ENCODE results near the gene TBC1D20. TPM values are rescaled to one million over a fixed set of nuclear protein-coding genes. Genes with fewer than 3 reads are reported as not detected.
"Not testable (repeated sequence)": the region's sequence is repeated elsewhere in the genome, so short reads cannot be mapped to it uniquely, and the experiment has no call there.

Gene TBC1D20
- total and polyA plus RNA-seq, 5 donors = 13.6 to 26.5 (median 25.2) TPM

GRCh38 chr20:454951-455350 is 7.4 kb downstream of the TBC1D20 start:
- ATAC-seq (no peak), DNase-seq (no peak)
- H3K4me3 ChIP-seq (ENCODE audit: low read length) = no peak overlapping the region
- WGBS = 77% methylated on average over 3 of the region's 3 CpGs
- intact Hi-C loops (cut with DNase I) = no loop called here
- H3K27ac ChIP-seq (ENCODE audit: low read length) = no peak overlapping the region
- peaks cover 3% of the 10 kb centered on the region for H3K4me1 ChIP-seq (ENCODE audit: control insufficient read depth, insufficient read depth, low read length)
- no peaks in the 10 kb centered on the region for H3K9me3 ChIP-seq (ENCODE audit: control insufficient read depth, low read length)
- no peaks in the 10 kb centered on the region for H3K27me3 ChIP-seq (ENCODE audit: control insufficient read depth, insufficient read depth)

DNA sequence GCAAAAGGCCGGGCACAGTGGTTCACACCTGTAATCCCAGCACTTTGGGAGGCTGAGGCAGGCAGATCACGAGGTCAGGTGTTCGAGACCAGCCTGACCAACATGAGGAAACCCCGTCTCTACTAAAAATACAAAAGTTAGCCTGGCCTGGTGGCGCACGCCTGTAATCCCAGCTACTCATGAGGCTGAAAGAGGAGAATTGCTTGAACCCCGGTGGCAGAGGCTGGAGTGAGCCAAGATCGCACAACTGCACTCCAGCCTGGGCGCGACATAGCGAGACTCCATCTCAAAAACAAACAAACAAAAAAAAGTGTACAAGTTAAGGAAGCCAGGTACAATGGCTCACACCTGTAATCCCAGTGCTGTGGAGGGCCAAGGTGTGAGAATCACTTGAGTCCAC is 10.3 kb downstream of the TBC1D20 start:
- H3K4me3 ChIP-seq (ENCODE audit: low read length); H3K27me3 ChIP-seq (ENCODE audit: control insufficient read depth, insufficient read depth); H3K27ac ChIP-seq (ENCODE audit: low read length); H3K4me1 ChIP-seq (ENCODE audit: control insufficient read depth, insufficient read depth, low read length); H3K9me3 ChIP-seq (ENCODE audit: control insufficient read depth, low read length); ATAC-seq; intact Hi-C loops (cut with DNase I); DNase-seq: not testable (repeated sequence)
- WGBS = 89% methylated on average over 11 of the region's 11 CpGs

DNA sequence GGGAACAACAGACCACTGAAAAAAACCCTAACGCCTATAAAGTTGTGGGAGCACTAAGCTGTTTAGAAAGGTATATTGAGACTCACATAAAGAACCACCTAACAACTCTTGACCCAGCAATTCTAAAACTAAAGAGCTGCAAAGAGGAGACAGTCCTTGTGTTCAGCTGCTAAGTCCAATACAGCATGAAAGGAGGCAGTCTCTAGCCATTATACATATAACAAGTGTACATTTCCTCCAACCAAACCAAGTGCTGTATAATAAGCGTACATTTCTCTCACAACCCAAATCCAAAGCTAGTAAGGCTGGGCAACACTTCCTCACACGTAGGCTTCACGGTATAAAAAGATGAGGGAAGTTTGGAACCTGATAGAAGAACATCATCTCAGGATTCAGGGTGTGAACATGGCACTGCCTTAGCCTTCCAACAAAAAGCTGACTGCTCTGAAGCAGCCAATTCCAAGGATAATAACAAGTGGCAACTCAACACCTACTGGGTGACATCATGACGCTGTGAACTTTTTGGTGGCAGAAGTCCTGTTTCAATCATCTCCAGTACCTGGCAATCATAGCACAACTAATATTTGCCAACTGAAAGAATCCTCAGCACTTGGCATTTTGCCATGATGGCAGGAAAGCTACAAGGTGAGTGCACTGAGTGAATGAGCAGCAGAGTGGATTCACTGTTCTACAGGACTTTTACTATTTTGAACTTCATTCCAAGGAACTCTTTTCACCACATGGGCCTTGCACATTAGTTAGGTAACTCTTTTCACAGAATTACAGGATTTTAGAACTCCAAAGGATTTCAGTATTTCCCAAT is 16.6 kb downstream of the TBC1D20 start:
- ATAC-seq = peak in 1 of 2 donors; percentile 66
- DNase-seq = no peak
- WGBS = 60% methylated on average over 5 of the region's 5 CpGs
- H3K4me3 ChIP-seq (ENCODE audit: low read length) = no peak overlapping the region
- H3K27ac ChIP-seq (ENCODE audit: low read length) = peak overlapping the region; percentile 21
- no peaks in the 10 kb centered on the region for H3K27me3 ChIP-seq (ENCODE audit: control insufficient read depth, insufficient read depth)
- H3K4me1 ChIP-seq (ENCODE audit: control insufficient read depth, insufficient read depth, low read length) = peaks cover 12% of the 10 kb centered on the region
- intact Hi-C loops (cut with DNase I) = no loop called here
- no peaks in the 10 kb centered on the region for H3K9me3 ChIP-seq (ENCODE audit: control insufficient read depth, low read length)

GRCh38 chr20:444862-445426 is 17.4 kb downstream of the TBC1D20 start:
- intact Hi-C loops (cut with DNase I) = no loop called here
- Histone ChIP-seq H3K9me3 (ENCODE audit: control insufficient read depth, low read length) (no peaks in the 10 kb centered on the region), H3K4me1 (ENCODE audit: control insufficient read depth, insufficient read depth, low read length) (peaks cover 12% of the 10 kb centered on the region), H3K27ac (ENCODE audit: low read length) (peak overlapping the region; percentile 62), H3K27me3 (ENCODE audit: control insufficient read depth, insufficient read depth) (no peaks in the 10 kb centered on the region), H3K4me3 (ENCODE audit: low read length) (no peak overlapping the region)
- 49% methylated on average over 12 of the region's 12 CpGs for WGBS
- ATAC-seq = peak; percentile 39 to 69
- DNase-seq = no peak

DNA sequence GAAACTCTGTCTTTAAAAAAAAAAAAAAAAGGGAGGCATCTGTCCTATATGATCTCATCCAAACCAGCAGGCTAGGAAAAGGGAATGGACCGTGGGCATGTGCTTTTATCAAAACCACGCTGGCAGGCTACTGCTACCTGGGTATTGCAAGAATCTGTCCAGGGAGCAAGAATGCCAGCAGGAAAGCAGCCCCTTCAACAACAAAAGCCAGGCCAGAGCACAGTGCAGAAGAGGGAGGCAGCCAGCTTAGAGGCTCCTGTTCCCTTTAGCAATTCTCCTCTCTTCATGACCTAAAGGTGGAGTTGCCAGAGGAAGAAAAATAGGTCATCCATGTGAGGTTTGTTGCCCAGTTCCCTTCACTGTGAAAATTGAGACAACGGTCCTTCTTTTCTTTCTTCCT is 18.2 kb downstream of the TBC1D20 start:
- no peak for DNase-seq
- no peaks in the 10 kb centered on the region for H3K27me3 ChIP-seq (ENCODE audit: control insufficient read depth, insufficient read depth)
- peaks cover 12% of the 10 kb centered on the region for H3K4me1 ChIP-seq (ENCODE audit: control insufficient read depth, insufficient read depth, low read length)
- no peak overlapping the region for H3K4me3 ChIP-seq (ENCODE audit: low read length)
- 75% methylated on average over 3 of the region's 3 CpGs for WGBS
- no peak for ATAC-seq
- H3K27ac ChIP-seq (ENCODE audit: low read length) = no peak overlapping the region
- H3K9me3 ChIP-seq (ENCODE audit: control insufficient read depth, low read length) = no peaks in the 10 kb centered on the region
- intact Hi-C loops (cut with DNase I) = no loop called here

DNA sequence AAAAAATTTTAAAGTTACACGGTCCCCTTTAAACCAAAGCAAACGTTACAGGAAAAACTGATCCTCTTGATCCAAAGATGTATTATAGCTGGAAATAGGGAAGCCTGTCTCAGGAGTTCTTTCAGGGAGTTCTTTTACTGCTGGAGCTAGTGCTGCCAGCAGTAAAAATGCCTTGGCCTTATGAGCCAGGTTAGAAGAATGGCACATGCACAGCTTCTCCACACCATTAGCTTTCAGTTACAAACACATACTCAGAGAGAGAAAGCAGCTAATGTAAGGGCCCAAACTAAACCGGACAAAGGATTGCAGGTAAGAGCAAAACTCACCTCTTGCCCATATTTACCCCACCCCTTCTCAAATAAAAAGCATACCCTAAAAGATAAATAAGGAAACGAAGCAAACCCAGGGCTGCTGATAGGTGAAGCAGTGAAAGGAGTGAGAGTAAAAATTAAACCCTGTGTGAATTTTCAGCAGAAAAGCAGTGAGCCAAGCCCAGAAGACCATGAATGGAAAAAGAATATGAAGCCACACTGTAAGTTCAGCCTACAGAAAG is 19.0 kb downstream of the TBC1D20 start:
- Histone ChIP-seq H3K27ac (ENCODE audit: low read length) (no peak overlapping the region), H3K4me3 (ENCODE audit: low read length) (no peak overlapping the region), H3K4me1 (ENCODE audit: control insufficient read depth, insufficient read depth, low read length) (peaks cover 12% of the 10 kb centered on the region), H3K9me3 (ENCODE audit: control insufficient read depth, low read length) (no peaks in the 10 kb centered on the region), H3K27me3 (ENCODE audit: control insufficient read depth, insufficient read depth) (no peaks in the 10 kb centered on the region)
- ATAC-seq = no peak
- WGBS = 85% methylated on average over 4 of the region's 4 CpGs
- DNase-seq = no peak
- intact Hi-C loops (cut with DNase I) = no loop called here

DNA sequence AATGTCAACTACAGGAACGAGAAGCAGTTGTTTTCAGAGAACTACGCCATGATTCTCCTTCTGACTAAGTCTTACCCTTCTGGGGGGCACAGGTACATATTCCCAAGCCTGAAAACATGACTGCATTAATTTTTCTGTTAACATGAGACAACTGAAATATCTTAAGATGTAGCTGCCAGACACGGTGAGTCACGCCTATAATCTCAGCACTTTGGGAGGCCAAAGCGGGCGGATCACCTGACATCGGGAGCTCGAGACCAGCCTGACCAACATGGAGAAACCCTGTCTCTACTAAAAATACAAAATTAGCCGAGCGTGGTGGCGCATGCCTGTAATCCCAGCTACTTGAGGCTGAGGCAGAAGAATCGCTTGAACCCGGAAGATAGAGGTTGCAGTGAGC is 21.7 kb downstream of the TBC1D20 start:
- H3K27ac ChIP-seq (ENCODE audit: low read length) = no peak overlapping the region
- H3K4me1 ChIP-seq (ENCODE audit: control insufficient read depth, insufficient read depth, low read length) = peaks cover 9% of the 10 kb centered on the region
- no peaks in the 10 kb centered on the region for H3K9me3 ChIP-seq (ENCODE audit: control insufficient read depth, low read length)
- DNase-seq (no peak), ATAC-seq (no peak)
- H3K4me3 ChIP-seq (ENCODE audit: low read length) = no peak overlapping the region
- intact Hi-C loops (cut with DNase I) = no loop called here
- H3K27me3 ChIP-seq (ENCODE audit: control insufficient read depth, insufficient read depth) = no peaks in the 10 kb centered on the region
- WGBS = 90% methylated on average over 13 of the region's 13 CpGs

DNA sequence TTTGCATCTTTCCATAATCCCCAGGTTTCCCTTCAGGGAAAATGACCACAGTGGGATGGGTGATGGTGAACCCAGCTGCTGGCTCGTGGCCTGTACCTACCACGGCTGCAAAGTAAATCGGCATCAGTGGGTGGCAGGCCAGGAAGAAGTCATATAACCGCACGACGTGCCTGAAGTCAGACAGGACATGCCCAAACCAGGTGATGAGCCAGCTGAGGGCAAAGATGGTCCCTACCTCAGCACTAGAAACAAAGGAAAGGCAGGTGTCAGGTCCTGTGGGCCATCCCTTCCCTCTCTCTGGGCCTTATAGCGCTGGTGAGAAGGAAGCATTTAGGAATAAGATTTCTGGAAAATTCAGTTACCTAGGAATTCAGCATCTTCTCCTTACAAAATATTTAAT is 22.2 kb downstream of the TBC1D20 start:
- 95% methylated on average over 7 of the region's 7 CpGs for WGBS
- Histone ChIP-seq H3K9me3 (ENCODE audit: control insufficient read depth, low read length) (no peaks in the 10 kb centered on the region), H3K27me3 (ENCODE audit: control insufficient read depth, insufficient read depth) (no peaks in the 10 kb centered on the region), H3K4me1 (ENCODE audit: control insufficient read depth, insufficient read depth, low read length) (peaks cover 5% of the 10 kb centered on the region), H3K27ac (ENCODE audit: low read length) (no peak overlapping the region), H3K4me3 (ENCODE audit: low read length) (no peak overlapping the region)
- intact Hi-C loops (cut with DNase I) = no loop called here
- ATAC-seq (no peak), DNase-seq (no peak)

- DNase-seq (peak in 1 of 3 donors; percentile 74), ATAC-seq (peak in 1 of 2 donors; percentile 36)
- H3K4me3 ChIP-seq (ENCODE audit: low read length) = no peak overlapping the region
- H3K9me3 ChIP-seq (ENCODE audit: control insufficient read depth, low read length) = no peaks in the 10 kb centered on the region
- intact Hi-C loops (cut with DNase I) = no loop called here
- no peaks in the 10 kb centered on the region for H3K27me3 ChIP-seq (ENCODE audit: control insufficient read depth, insufficient read depth)
- H3K27ac ChIP-seq (ENCODE audit: low read length) = no peak overlapping the region
- WGBS = 57% methylated on average over 18 of the region's 18 CpGs
- no peaks in the 10 kb centered on the region for H3K4me1 ChIP-seq (ENCODE audit: control insufficient read depth, insufficient read depth, low read length)
These were observed 23.5 kb downstream of the TBC1D20 start for GRCh38 chr20:438571-439469.

GRCh38 chr20:437787-438486 is 24.4 kb downstream of the TBC1D20 start:
- no peak for DNase-seq
- Histone ChIP-seq H3K4me3 (ENCODE audit: low read length) (no peak overlapping the region), H3K9me3 (ENCODE audit: control insufficient read depth, low read length) (no peaks in the 10 kb centered on the region), H3K4me1 (ENCODE audit: control insufficient read depth, insufficient read depth, low read length) (no peaks in the 10 kb centered on the region), H3K27ac (ENCODE audit: low read length) (no peak overlapping the region), H3K27me3 (ENCODE audit: control insufficient read depth, insufficient read depth) (no peaks in the 10 kb centered on the region)
- peak in 1 of 2 donors; percentile 6 for ATAC-seq
- intact Hi-C loops (cut with DNase I) = no loop called here
- WGBS = 70% methylated on average over 6 of the region's 6 CpGs

Data from right cardiac atrium (tissue), 5 donors.